ENCODE results near the gene VSIG10. TPM values are rescaled to one million over a fixed set of nuclear protein-coding genes. Genes with fewer than 3 reads are reported as not detected.

The VSIG10 gene
- total and polyA plus RNA-seq, 2 of the 13 experiments (the other 11 are each of a cell fraction or from before 2014, with no cell fraction given), result 25.6 to 42.5 TPM

DNA sequence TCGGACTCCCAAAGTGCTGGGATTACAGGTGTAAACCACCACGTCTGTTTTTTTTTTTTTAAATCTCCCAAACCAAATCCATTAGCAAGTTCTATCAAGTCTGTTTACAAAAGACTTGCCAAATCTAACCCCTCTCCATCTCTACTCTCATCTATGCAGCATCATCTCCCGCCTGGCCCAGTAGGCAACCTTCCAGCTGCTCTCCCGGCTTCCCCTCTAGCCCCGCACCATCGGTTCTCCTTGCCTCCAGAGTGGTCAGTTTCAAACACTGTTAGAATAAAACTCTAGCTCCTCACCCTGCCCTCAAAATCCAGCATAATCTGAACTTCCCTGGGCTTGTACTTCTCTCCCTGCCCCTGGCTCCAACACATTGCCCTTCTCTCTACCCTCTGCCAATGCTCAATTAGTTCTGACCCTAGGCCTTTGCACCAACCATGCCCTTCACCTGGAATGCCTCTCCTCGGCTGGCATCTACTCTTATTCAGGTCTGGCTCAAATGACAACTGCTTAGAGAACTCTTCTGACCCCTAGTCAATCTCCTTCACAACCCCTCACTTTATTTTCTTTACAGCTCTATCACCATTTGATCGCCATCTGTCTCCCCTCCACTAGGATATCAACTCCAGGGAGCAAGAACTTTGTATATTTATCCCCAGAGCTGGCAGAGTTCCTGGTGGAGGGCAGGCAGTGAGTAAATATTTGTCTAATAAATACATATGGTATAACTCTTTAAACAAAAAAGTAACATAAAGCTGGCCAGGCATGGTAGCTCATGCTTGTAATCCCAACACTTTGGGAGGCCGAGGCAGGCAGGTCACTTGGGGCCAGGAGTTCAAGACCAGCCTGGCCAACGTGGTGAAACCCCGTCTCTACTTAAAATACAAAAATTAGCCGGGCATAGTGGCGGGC lies 47.7 kb downstream of the VSIG10 start (continued):
- TF ChIP-seq, protein P1, sequence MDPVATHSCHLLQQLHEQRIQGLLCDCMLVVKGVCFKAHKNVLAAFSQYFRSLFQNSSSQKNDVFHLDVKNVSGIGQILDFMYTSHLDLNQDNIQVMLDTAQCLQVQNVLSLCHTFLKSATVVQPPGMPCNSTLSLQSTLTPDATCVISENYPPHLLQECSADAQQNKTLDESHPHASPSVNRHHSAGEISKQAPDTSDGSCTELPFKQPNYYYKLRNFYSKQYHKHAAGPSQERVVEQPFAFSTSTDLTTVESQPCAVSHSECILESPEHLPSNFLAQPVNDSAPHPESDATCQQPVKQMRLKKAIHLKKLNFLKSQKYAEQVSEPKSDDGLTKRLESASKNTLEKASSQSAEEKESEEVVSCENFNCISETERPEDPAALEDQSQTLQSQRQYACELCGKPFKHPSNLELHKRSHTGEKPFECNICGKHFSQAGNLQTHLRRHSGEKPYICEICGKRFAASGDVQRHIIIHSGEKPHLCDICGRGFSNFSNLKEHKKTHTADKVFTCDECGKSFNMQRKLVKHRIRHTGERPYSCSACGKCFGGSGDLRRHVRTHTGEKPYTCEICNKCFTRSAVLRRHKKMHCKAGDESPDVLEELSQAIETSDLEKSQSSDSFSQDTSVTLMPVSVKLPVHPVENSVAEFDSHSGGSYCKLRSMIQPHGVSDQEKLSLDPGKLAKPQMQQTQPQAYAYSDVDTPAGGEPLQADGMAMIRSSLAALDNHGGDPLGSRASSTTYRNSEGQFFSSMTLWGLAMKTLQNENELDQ (CRISPR knock-in tag; IDR thresholded peaks at IDR 0.05; ENCODE audit: borderline replicate concordance), result no peak
- TF ChIP-seq ZNF10 (CRISPR knock-in tag; IDR thresholded peaks at IDR 0.05; ENCODE audit: borderline replicate concordance, low read depth) (no peak), ATM (IDR thresholded peaks at IDR 0.05; ENCODE audit: borderline replicate concordance) (no peak), PAF1 (CRISPR knock-in tag; IDR thresholded peaks at IDR 0.05) (no peak), ZBTB37 (CRISPR knock-in tag; IDR thresholded peaks at IDR 0.05) (peak; percentile 71; the same call in 1 of the 2 replicates), RARG (CRISPR knock-in tag; IDR thresholded peaks at IDR 0.05; ENCODE audit: low read depth) (no peak), HOXA5 (CRISPR knock-in tag; IDR thresholded peaks at IDR 0.05) (no peak), HNRNPL (IDR thresholded peaks at IDR 0.05; ENCODE audit: low read depth, low read length) (0 out of 2 replicates have a peak, but pooled peaks have one; percentile 11), DR1 (CRISPR knock-in tag; IDR thresholded peaks at IDR 0.05) (no peak), SP4 (CRISPR knock-in tag; IDR thresholded peaks at IDR 0.05) (no peak)
- TF ChIP-seq, protein P2, sequence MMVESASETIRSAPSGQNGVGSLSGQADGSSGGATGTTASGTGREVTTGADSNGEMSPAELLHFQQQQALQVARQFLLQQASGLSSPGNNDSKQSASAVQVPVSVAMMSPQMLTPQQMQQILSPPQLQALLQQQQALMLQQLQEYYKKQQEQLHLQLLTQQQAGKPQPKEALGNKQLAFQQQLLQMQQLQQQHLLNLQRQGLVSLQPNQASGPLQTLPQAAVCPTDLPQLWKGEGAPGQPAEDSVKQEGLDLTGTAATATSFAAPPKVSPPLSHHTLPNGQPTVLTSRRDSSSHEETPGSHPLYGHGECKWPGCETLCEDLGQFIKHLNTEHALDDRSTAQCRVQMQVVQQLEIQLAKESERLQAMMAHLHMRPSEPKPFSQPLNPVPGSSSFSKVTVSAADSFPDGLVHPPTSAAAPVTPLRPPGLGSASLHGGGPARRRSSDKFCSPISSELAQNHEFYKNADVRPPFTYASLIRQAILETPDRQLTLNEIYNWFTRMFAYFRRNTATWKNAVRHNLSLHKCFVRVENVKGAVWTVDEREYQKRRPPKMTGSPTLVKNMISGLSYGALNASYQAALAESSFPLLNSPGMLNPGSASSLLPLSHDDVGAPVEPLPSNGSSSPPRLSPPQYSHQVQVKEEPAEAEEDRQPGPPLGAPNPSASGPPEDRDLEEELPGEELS (CRISPR knock-in tag; IDR thresholded peaks at IDR 0.05), result 0 out of 2 replicates have a peak, but pooled peaks have one; percentile 45
- TF ChIP-seq, protein P3, sequence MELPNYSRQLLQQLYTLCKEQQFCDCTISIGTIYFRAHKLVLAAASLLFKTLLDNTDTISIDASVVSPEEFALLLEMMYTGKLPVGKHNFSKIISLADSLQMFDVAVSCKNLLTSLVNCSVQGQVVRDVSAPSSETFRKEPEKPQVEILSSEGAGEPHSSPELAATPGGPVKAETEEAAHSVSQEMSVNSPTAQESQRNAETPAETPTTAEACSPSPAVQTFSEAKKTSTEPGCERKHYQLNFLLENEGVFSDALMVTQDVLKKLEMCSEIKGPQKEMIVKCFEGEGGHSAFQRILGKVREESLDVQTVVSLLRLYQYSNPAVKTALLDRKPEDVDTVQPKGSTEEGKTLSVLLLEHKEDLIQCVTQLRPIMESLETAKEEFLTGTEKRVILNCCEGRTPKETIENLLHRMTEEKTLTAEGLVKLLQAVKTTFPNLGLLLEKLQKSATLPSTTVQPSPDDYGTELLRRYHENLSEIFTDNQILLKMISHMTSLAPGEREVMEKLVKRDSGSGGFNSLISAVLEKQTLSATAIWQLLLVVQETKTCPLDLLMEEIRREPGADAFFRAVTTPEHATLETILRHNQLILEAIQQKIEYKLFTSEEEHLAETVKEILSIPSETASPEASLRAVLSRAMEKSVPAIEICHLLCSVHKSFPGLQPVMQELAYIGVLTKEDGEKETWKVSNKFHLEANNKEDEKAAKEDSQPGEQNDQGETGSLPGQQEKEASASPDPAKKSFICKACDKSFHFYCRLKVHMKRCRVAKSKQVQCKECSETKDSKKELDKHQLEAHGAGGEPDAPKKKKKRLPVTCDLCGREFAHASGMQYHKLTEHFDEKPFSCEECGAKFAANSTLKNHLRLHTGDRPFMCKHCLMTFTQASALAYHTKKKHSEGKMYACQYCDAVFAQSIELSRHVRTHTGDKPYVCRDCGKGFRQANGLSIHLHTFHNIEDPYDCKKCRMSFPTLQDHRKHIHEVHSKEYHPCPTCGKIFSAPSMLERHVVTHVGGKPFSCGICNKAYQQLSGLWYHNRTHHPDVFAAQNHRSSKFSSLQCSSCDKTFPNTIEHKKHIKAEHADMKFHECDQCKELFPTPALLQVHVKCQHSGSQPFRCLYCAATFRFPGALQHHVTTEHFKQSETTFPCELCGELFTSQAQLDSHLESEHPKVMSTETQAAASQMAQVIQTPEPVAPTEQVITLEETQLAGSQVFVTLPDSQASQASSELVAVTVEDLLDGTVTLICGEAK (IDR thresholded peaks at IDR 0.05), result no peak
- TF ChIP-seq, protein P3 (CRISPR knock-in tag; IDR thresholded peaks at IDR 0.05), result no peak
